ENCODE results near the gene DGKB. TPM values are rescaled to one million over a fixed set of nuclear protein-coding genes. Genes with fewer than 3 reads are reported as not detected.

The DGKB gene
- polyA plus RNA-seq, 1 donor (not counting 4 experiments of a cell fraction or from before 2014, with no cell fraction given) = 0.01 TPM

DNA sequence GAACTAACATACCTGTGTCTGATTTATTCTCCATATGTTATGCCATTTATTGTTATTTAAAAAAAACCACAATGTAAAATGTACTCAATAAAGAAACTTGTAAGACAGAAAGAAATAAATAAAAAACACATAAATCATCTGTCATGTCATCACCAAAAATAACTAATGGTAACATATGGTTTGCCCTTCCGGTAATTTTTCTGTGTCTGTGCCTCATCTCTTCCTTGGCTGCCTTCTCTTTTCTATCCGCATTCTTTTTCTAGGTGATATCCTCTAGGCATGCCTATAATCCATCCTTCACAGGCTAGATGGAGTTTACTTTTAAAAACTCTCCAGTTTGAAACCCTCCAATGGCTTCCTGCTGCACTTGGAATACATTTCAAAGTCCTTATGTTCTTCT is 609.1 kb downstream of the DGKB start:
- H3K4me2 ChIP-seq (ENCODE audit: control insufficient read depth, extremely low read depth, insufficient read depth, low read depth, low read length) = no peak overlapping the region
- no peak overlapping the region for H3K4me3 ChIP-seq (ENCODE audit: control insufficient read depth in 2 of 3, extremely low read depth in 1 of 3, insufficient read depth in 2 of 3, low read depth in 1 of 3, low read length in 3 of 3)

DNA sequence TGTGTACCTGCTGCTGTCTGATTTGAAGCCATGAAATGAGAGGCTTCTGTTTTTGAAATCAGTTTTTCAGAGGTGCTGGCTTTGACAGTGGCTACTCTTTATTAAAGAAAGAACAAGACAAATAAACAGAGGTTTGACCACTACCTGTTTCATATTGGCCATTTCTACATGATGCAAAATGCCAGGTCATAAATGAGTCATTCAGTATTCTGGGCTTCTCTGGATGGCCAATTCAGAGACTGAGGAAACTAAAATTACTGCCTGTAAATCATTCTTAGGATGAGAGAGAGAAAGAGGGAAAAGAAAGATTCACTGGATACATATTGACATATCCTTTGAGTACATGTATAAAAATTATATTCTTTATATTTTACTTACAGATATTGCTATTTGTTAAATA is 609.8 kb downstream of the DGKB start:
- no peak for TF ChIP-seq EZH2 (IDR thresholded peaks at IDR 0.05; ENCODE audit: low read length)
- TF ChIP-seq, protein P1, sequence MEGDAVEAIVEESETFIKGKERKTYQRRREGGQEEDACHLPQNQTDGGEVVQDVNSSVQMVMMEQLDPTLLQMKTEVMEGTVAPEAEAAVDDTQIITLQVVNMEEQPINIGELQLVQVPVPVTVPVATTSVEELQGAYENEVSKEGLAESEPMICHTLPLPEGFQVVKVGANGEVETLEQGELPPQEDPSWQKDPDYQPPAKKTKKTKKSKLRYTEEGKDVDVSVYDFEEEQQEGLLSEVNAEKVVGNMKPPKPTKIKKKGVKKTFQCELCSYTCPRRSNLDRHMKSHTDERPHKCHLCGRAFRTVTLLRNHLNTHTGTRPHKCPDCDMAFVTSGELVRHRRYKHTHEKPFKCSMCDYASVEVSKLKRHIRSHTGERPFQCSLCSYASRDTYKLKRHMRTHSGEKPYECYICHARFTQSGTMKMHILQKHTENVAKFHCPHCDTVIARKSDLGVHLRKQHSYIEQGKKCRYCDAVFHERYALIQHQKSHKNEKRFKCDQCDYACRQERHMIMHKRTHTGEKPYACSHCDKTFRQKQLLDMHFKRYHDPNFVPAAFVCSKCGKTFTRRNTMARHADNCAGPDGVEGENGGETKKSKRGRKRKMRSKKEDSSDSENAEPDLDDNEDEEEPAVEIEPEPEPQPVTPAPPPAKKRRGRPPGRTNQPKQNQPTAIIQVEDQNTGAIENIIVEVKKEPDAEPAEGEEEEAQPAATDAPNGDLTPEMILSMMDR (optimal IDR thresholded peaks at IDR 0.05 in 1 of 3, IDR thresholded peaks at IDR 0.05 in 1 of 3, conservative IDR thresholded peaks at IDR 0.05 in 1 of 3; ENCODE audit: extremely low read depth in 1 of 3, insufficient read depth in 2 of 3, low read length in 3 of 3) = no peak
- dilution Hi-C loops (cut with MboI; ENCODE audit: extremely low pct_ligation_motif_present, low sequenced_read_pairs) = no loop called here
- H3K9ac ChIP-seq (ENCODE audit: control insufficient read depth, extremely low read depth, insufficient read depth, low read length) = no peak overlapping the region
- no peaks in the 10 kb centered on the region for H3K36me3 ChIP-seq (ENCODE audit: control insufficient read depth in 2 of 2, extremely low read depth in 1 of 2, insufficient read depth in 2 of 2, low read length in 2 of 2)
- FAIRE-seq = no peak
- no peaks in the 10 kb centered on the region for H3K27me3 ChIP-seq (ENCODE audit: control insufficient read depth, extremely low read depth, insufficient read depth, low read length)
- no peaks in the 10 kb centered on the region for H4K20me1 ChIP-seq (ENCODE audit: control insufficient read depth, extremely low read depth, insufficient read depth, low read length)
- H3K4me2 ChIP-seq (ENCODE audit: control insufficient read depth, extremely low read depth, insufficient read depth, low read depth, low read length) = no peak overlapping the region
- H3K9me1 ChIP-seq (ENCODE audit: control insufficient read depth, extremely low read depth, insufficient read depth, low read length) = no peaks in the 10 kb centered on the region
- H2AFZ ChIP-seq (ENCODE audit: control insufficient read depth, low read length) = no peak overlapping the region
- no peaks in the 10 kb centered on the region for H3K9me3 ChIP-seq (ENCODE audit: control insufficient read depth, low read depth, low read length)
- DNase-seq (ENCODE audit: low read depth, low spot score) = no peak
- no peaks in the 10 kb centered on the region for H3K79me2 ChIP-seq (ENCODE audit: control insufficient read depth, insufficient read depth, low read length)
- no peak overlapping the region for H3K27ac ChIP-seq (ENCODE audit: control insufficient read depth, insufficient read depth, low read length)
- H3K4me3 ChIP-seq (ENCODE audit: control insufficient read depth in 2 of 3, extremely low read depth in 1 of 3, insufficient read depth in 2 of 3, low read depth in 1 of 3, low read length in 3 of 3) = no peak overlapping the region
- H3K4me1 ChIP-seq (ENCODE audit: control insufficient read depth, extremely low read depth, insufficient read depth, low read length) = no peaks in the 10 kb centered on the region

More for the DNA sequence above, 609.1 kb downstream of the DGKB start:
- FAIRE-seq (no peak), DNase-seq (ENCODE audit: low read depth, low spot score) (no peak)
- Histone ChIP-seq H4K20me1 (ENCODE audit: control insufficient read depth, extremely low read depth, insufficient read depth, low read length) (no peaks in the 10 kb centered on the region), H3K36me3 (ENCODE audit: control insufficient read depth in 2 of 2, extremely low read depth in 1 of 2, insufficient read depth in 2 of 2, low read length in 2 of 2) (no peaks in the 10 kb centered on the region), H3K9me1 (ENCODE audit: control insufficient read depth, extremely low read depth, insufficient read depth, low read length) (no peaks in the 10 kb centered on the region), H3K27ac (ENCODE audit: control insufficient read depth, insufficient read depth, low read length) (no peak overlapping the region), H3K9ac (ENCODE audit: control insufficient read depth, extremely low read depth, insufficient read depth, low read length) (no peak overlapping the region), H3K27me3 (ENCODE audit: control insufficient read depth, extremely low read depth, insufficient read depth, low read length) (no peaks in the 10 kb centered on the region), H3K4me1 (ENCODE audit: control insufficient read depth, extremely low read depth, insufficient read depth, low read length) (no peaks in the 10 kb centered on the region), H2AFZ (ENCODE audit: control insufficient read depth, low read length) (no peak overlapping the region), H3K9me3 (ENCODE audit: control insufficient read depth, low read depth, low read length) (no peaks in the 10 kb centered on the region), H3K79me2 (ENCODE audit: control insufficient read depth, insufficient read depth, low read length) (no peaks in the 10 kb centered on the region)
- dilution Hi-C loops (cut with MboI; ENCODE audit: extremely low pct_ligation_motif_present, low sequenced_read_pairs) = no loop called here
- no peak for TF ChIP-seq EZH2 (IDR thresholded peaks at IDR 0.05; ENCODE audit: low read length)
- TF ChIP-seq, protein P1 (optimal IDR thresholded peaks at IDR 0.05 in 1 of 3, IDR thresholded peaks at IDR 0.05 in 1 of 3, conservative IDR thresholded peaks at IDR 0.05 in 1 of 3; ENCODE audit: extremely low read depth in 1 of 3, insufficient read depth in 2 of 3, low read length in 3 of 3) = no peak

Measured in keratinocyte (primary cell).